H1 (cell line): ENCODE measurements around the gene CDHR2. TPM values are rescaled to one million over a fixed set of nuclear protein-coding genes. Genes with fewer than 3 reads are reported as not detected.

Experiments used
- CEBPB ChIP-seq: IDR thresholded peaks from 2 replicates; pipeline ENCODE4 v1.6.1; 2012; ENCODE audit warnings: low read depth, low read length
- CHD2 ChIP-seq: IDR thresholded peaks from 2 replicates; pipeline ENCODE4 v1.6.1; 2012; ENCODE audit warnings: low read length, improper control_type of control experiment
- EP300 ChIP-seq, 2 experiments: IDR thresholded peaks; 1 replicate in 1 of 2; 2 replicates in 1 of 2; pipeline ENCODE4 v1.6.1; 2011 to 2012; ENCODE audit warnings: low read depth in 2 of 2, low read length in 2 of 2, mild to moderate bottlenecking in 2 of 2, borderline replicate concordance in 1 of 2, inconsistent platforms in 1 of 2, moderate library complexity in 1 of 2
- GTF2F1 ChIP-seq: IDR thresholded peaks from 2 replicates; pipeline ENCODE4 v1.6.1; 2012; ENCODE audit warnings: low read depth, low read length, improper control_type of control experiment, borderline replicate concordance
- KDM5A ChIP-seq: fragments of 200-600 bp; IDR thresholded peaks from 2 replicates; pipeline ENCODE4 v1.7.1; 2012; ENCODE audit warnings: mild to moderate bottlenecking, low read length, inconsistent platforms, mixed read lengths
- RBBP5 ChIP-seq: IDR thresholded peaks from 2 replicates; pipeline ENCODE4 v1.7.1; 2012; ENCODE audit warnings: low read depth, mild to moderate bottlenecking, inconsistent platforms, low read length, moderate library complexity, borderline replicate concordance
- RNF2 ChIP-seq: fragments of 200-900, 300-1000 bp; sonication (generic); IDR thresholded peaks from 2 replicates; pipeline ENCODE4 v1.7.1; 2016; ENCODE audit warnings: borderline replicate concordance, low read depth, mild to moderate bottlenecking, antibody characterized with exemption, low read length; ENCODE audit not compliant: poor library complexity, severe bottlenecking; ENCODE audit errors: missing control alignments
- TCF12 ChIP-seq: IDR thresholded peaks from 2 replicates; pipeline ENCODE4 v1.6.1; 2011; ENCODE audit warnings: low read depth, mild to moderate bottlenecking, low read length
- ZNF274 ChIP-seq: IDR thresholded peaks from 2 replicates; pipeline ENCODE4 v1.7.0; 2012; ENCODE audit warnings: low read length, borderline replicate concordance; ENCODE audit errors: extremely low read depth
- polyA plus RNA-seq, 7 experiments: library from polyadenylated mRNA; depleted of rRNA in 3 of 7; stranded (reverse) in 5 of 7; unstranded in 2 of 7; fragments of >200 nt in 5 of 7; fragments of 200-250 nt in 2 of 7; gene quantifications; 1 replicate in 5 of 7; 2 replicates in 1 of 7; 4 replicates in 1 of 7; pipeline versions ENCODE4 v1.2.1 to v1.2.3, GENCODE V29; 2011 to 2013; ENCODE audit warnings: missing spikeins in 2 of 7, mixed read lengths in 2 of 7
- total RNA-seq: library from RNA; stranded (reverse); fragmentation: NEBNext Ultra II Directional; extraction: Animal tissue kit (Norgen Biotek cat#: 25700); gene quantifications from 2 replicates; pipeline ENCODE4 v1.2.1, GENCODE V29; 2021

The CDHR2 gene
- total and polyA plus RNA-seq, 2 of the 8 experiments (the other 6 are each of a cell fraction or from before 2014, with no cell fraction given) = 0.02 to 0.43 TPM

GRCh38 chr5:176553260-176554085, 4.3 kb downstream of the CDHR2 start (continued):
- no peak for TF ChIP-seq RBBP5
- no peak for TF ChIP-seq KDM5A
- TF ChIP-seq ZNF274 = no peak
- TF ChIP-seq TCF12 = no peak
- no peak for TF ChIP-seq RNF2
- TF ChIP-seq CHD2 = no peak
- no peak for TF ChIP-seq CEBPB
- TF ChIP-seq GTF2F1 = no peak
- no peak for TF ChIP-seq EP300 (IDR thresholded peaks at IDR 0.05; ENCODE audit: borderline replicate concordance in 1 of 2, low read depth in 2 of 2, low read length in 2 of 2)
